OCI-LY7 (cell line): ENCODE measurements around the gene CLSTN3. TPM values are rescaled to one million over a fixed set of nuclear protein-coding genes. Genes with fewer than 3 reads are reported as not detected.
A peak's percentile ranks its signal among the peaks of the same experiment; 100 is the strongest.

ENCODE experiments used
- BruUV-seq: library from RNA; stranded (reverse); fragments of 400-500 nt; replicated peaks from 2 replicates; lab custom pipeline; 2021; lab: Mats Ljungman, UMichigan
- CTCF ChIA-PET: fragments of 300-600 bp; sonication (Branson Sonifier 250); formaldehyde crosslinking; loops from one replicate; lab custom pipeline; 2022; ENCODE audit warnings: antibody characterized with exemption; ENCODE audit not compliant: unreplicated experiment; lab: Charles Lee
- POLR2A ChIA-PET: fragments of 300-600 bp; sonication (Branson Sonifier 250); formaldehyde crosslinking; loops from one replicate; lab custom pipeline; 2022; ENCODE audit warnings: antibody characterized with exemption; lab: Charles Lee
- DNase-seq: peaks from one replicate; pipeline ENCODE4 v3.0.0-alpha.2; 2015; ENCODE audit warnings: low spot score
- H2AFZ ChIP-seq: fragments of 200-600 bp; sonication (generic), shearing (Covaris generic); 2 replicates; pipeline ENCODE4 v1.6.1; 2014; ENCODE audit warnings: mild to moderate bottlenecking, antibody characterized with exemption, low read length, moderate library complexity
- H3K27ac ChIP-seq: fragments of 200-600 bp; sonication (generic); 2 replicates; pipeline ENCODE4 v1.5.1; 2014; ENCODE audit warnings: mixed run types, low read depth, mild to moderate bottlenecking, moderate library complexity, low read length, inconsistent platforms; ENCODE audit not compliant: poor library complexity, severe bottlenecking
- H3K36me3 ChIP-seq: fragments of 200-600 bp; sonication (generic); 2 replicates; pipeline ENCODE4 v1.6.1; 2014; ENCODE audit warnings: mild to moderate bottlenecking, antibody characterized with exemption, low read length, moderate library complexity, mixed read lengths; ENCODE audit not compliant: insufficient read depth
- H3K4me1 ChIP-seq: fragments of 200-600 bp; sonication (generic); 2 replicates; pipeline ENCODE4 v1.5.1; 2014; ENCODE audit warnings: mild to moderate bottlenecking, low read length; ENCODE audit not compliant: insufficient read depth, poor library complexity, severe bottlenecking
- H3K4me2 ChIP-seq: fragments of 200-600 bp; sonication (generic); 2 replicates; pipeline ENCODE4 v1.6.1; 2014; ENCODE audit warnings: mild to moderate bottlenecking, low read length
- H3K4me3 ChIP-seq: fragments of 200-600 bp; sonication (generic); 2 replicates; pipeline ENCODE4 v1.5.1; 2014; ENCODE audit warnings: mild to moderate bottlenecking, low read depth, low read length; ENCODE audit not compliant: poor library complexity, severe bottlenecking
- H3K79me2 ChIP-seq: fragments of 200-600 bp; sonication (generic); 2 replicates; pipeline ENCODE4 v1.6.1; 2016; ENCODE audit warnings: low read depth, mild to moderate bottlenecking, low read length, moderate library complexity, mixed read lengths; ENCODE audit not compliant: insufficient read depth
- H3K9me2 ChIP-seq: fragments of 200-600 bp; sonication (generic); 2 replicates; pipeline ENCODE4 v1.6.1; 2016; ENCODE audit warnings: mild to moderate bottlenecking, low read length, mixed read lengths; ENCODE audit not compliant: insufficient read depth
- H3K9me3 ChIP-seq: fragments of 200-600 bp; sonication (generic); 2 replicates; pipeline ENCODE4 v1.6.1; 2014; ENCODE audit warnings: mild to moderate bottlenecking, mixed run types, low read length, mixed read lengths
- H4K20me1 ChIP-seq: fragments of 200-600 bp; sonication (generic); 2 replicates; pipeline ENCODE4 v1.6.1; 2014; ENCODE audit warnings: mild to moderate bottlenecking, antibody characterized with exemption, low read length, moderate library complexity, mixed read lengths; ENCODE audit not compliant: insufficient read depth
- EZH2phosphoT487 ChIP-seq: fragments of 200-600 bp; sonication (generic); IDR thresholded peaks from 2 replicates; pipeline ENCODE4 v1.6.1; 2018; ENCODE audit warnings: low read depth, borderline replicate concordance, mild to moderate bottlenecking, mixed run types, antibody characterized with exemption, low read length, moderate library complexity, mixed read lengths
- intact Hi-C: fragments of 100-400 bp; cut with micrococcal nuclease; formaldehyde crosslinking; loops from one replicate; pipeline ENCODE4 v1.10.0; 2022; ENCODE audit not compliant: unreplicated experiment
- total RNA-seq, 2 experiments: library from RNA; depleted of rRNA in 1 of 2; stranded (reverse); fragments of >200 nt in 1 of 2; shearing (Covaris generic) in 1 of 2; gene quantifications; 2 replicates each; pipeline ENCODE4 v1.2.3, GENCODE V29; 2014 to 2022
- TF ChIP-seq, protein P1 (sequence below): fragments of 200-600 bp; sonication (generic); conservative IDR thresholded peaks from 2 replicates; pipeline ENCODE4 v1.5.1; 2014; ENCODE audit warnings: mild to moderate bottlenecking, antibody characterized with exemption, low read length, moderate library complexity, mixed read lengths

CLSTN3 gene
- total RNA-seq, 2 experiments from 2014 or later: 18.5 to 34.2 TPM

- H3K9me2 ChIP-seq: no peaks in the 10 kb centered on the region
- no peaks in the 10 kb centered on the region for H4K20me1 ChIP-seq
- CTCF ChIA-PET: interaction anchor here (0.9 kb wide), 1 partner anchor 44 kb away, joined by 4 read pairs; no protein-coding TSS in a partner anchor
- H3K4me3 ChIP-seq: peak overlapping the region; percentile 85
- peak; percentile 72 for DNase-seq
- H3K9me3 ChIP-seq: no peaks in the 10 kb centered on the region
- intact Hi-C loops: loop anchor here (1.0 kb wide), 2 partner anchors 46 to 452 kb away; no protein-coding TSS in a partner anchor
- H2AFZ ChIP-seq: peak overlapping the region; percentile 87
- TF ChIP-seq, protein P1, sequence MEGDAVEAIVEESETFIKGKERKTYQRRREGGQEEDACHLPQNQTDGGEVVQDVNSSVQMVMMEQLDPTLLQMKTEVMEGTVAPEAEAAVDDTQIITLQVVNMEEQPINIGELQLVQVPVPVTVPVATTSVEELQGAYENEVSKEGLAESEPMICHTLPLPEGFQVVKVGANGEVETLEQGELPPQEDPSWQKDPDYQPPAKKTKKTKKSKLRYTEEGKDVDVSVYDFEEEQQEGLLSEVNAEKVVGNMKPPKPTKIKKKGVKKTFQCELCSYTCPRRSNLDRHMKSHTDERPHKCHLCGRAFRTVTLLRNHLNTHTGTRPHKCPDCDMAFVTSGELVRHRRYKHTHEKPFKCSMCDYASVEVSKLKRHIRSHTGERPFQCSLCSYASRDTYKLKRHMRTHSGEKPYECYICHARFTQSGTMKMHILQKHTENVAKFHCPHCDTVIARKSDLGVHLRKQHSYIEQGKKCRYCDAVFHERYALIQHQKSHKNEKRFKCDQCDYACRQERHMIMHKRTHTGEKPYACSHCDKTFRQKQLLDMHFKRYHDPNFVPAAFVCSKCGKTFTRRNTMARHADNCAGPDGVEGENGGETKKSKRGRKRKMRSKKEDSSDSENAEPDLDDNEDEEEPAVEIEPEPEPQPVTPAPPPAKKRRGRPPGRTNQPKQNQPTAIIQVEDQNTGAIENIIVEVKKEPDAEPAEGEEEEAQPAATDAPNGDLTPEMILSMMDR: peak; percentile 90
- TF ChIP-seq EZH2phosphoT487: no peak
- BruUV-seq: TSS peak; percentile 79
- H3K36me3 ChIP-seq: peaks cover 27% of the 10 kb centered on the region
- H3K4me2 ChIP-seq: peak overlapping the region; percentile 88
- peak overlapping the region; percentile 22 for H3K27ac ChIP-seq
- H3K4me1 ChIP-seq: peaks cover 26% of the 10 kb centered on the region
- POLR2A ChIA-PET: interaction anchor here (0.5 to 2.3 kb wide), 5 partner anchors 15 to 453 kb away, joined by 3 to 11 read pairs (median 3); no protein-coding TSS in a partner anchor
- peaks cover 28% of the 10 kb centered on the region; the same call in 1 of the 2 replicates for H3K79me2 ChIP-seq
Measured at GRCh38 chr12:7188562-7189397, 58.6 kb downstream of the CLSTN3 start.

- ChIA-PET POLR2A (interaction anchor here (0.5 to 2.3 kb wide), 5 partner anchors 15 to 452 kb away, joined by 3 to 11 read pairs (median 3); no protein-coding TSS in a partner anchor), CTCF (interaction anchor here (0.9 to 1.0 kb wide), 2 partner anchors 20 to 45 kb away, joined by 3 to 4 read pairs; no protein-coding TSS in a partner anchor)
- H3K9me3 ChIP-seq: no peaks in the 10 kb centered on the region
- peak within 1 kb of the TSS; percentile 87 for H2AFZ ChIP-seq
- H3K9me2 ChIP-seq: no peaks in the 10 kb centered on the region
- peak within 1 kb of the TSS; percentile 85 for H3K4me3 ChIP-seq
- peaks cover 28% of the 10 kb centered on the region; the same call in 1 of the 2 replicates for H3K79me2 ChIP-seq
- peaks cover 26% of the 10 kb centered on the region for H3K4me1 ChIP-seq
- H3K27ac ChIP-seq: peak within 1 kb of the TSS; percentile 72
- intact Hi-C loops: loop anchor here (1.0 to 5.0 kb wide), 3 partner anchors 317 to 893 kb away; partner anchors contain the start of genes NECAP1 and SPSB2
- H3K36me3 ChIP-seq: peaks cover 36% of the 10 kb centered on the region
- no TSS peak for BruUV-seq
- peak within 1 kb of the TSS; percentile 90 for H3K4me2 ChIP-seq
- no peak for TF ChIP-seq EZH2phosphoT487
- TF ChIP-seq, protein P1: no peak
- DNase-seq: peak; percentile 98
- H4K20me1 ChIP-seq: no peaks in the 10 kb centered on the region
Measured at GRCh38 chr12:7189398-7190267, 59.5 kb downstream of the CLSTN3 start, which contains the start of gene PEX5. Gene PEX5 (plus strand): TSS chr12:7189686. CDS start chr12:7190378, 692 bp downstream.
